IMR-90 (cell line): Measurements from ENCODE around the gene CATSPERB. TPM values are rescaled to one million over a fixed set of nuclear protein-coding genes. Genes with fewer than 3 reads are reported as not detected.

Source experiments
- ATAC-seq: fragments of 200-7000 bp; cut with Tn5 transposase; 2 replicates; pipeline ENCODE4 v1.9.1; 2020; ENCODE audit warnings: low read depth, mild to moderate bottlenecking, moderate library complexity
- BruUV-seq: library from RNA; stranded (reverse); fragments of 400-500 nt; replicated peaks from 2 replicates; lab custom pipeline; 2021; lab: Mats Ljungman, UMichigan
- CTCF ChIA-PET: fragments of 300-600 bp; formaldehyde crosslinking; extraction: SDS; loops from one replicate; lab custom pipeline; 2021; ENCODE audit warnings: antibody characterized with exemption; lab: Yijun Ruan, JAX
- POLR2A ChIA-PET: fragments of 300-600 bp; sonication (Branson Sonifier 250); formaldehyde crosslinking; loops from one replicate; lab custom pipeline; 2022; ENCODE audit warnings: antibody characterized with exemption; ENCODE audit not compliant: unreplicated experiment; lab: Charles Lee
- DNase-seq: peaks from one replicate; pipeline ENCODE4 v3.0.0; 2013
- H2AFZ ChIP-seq: replicated peaks from 2 replicates; pipeline ENCODE3; 2013; ENCODE audit warnings: low read length, mild to moderate bottlenecking; ENCODE audit not compliant: poor library complexity
- H2AK5ac ChIP-seq: 2 replicates; pipeline ENCODE4 v1.6.1; 2013; ENCODE audit warnings: low read depth, low read length, inconsistent platforms
- H2AK9ac ChIP-seq: replicated peaks from 2 replicates; pipeline ENCODE3; 2013; ENCODE audit warnings: mild to moderate bottlenecking, low read depth, low read length, moderate library complexity; ENCODE audit not compliant: poor library complexity
- H2BK120ac ChIP-seq: 2 replicates; pipeline ENCODE4 v1.6.1; 2013; ENCODE audit warnings: low read depth, low read length, inconsistent platforms
- H2BK15ac ChIP-seq: 3 replicates; pipeline ENCODE4 v1.6.1; 2013; ENCODE audit warnings: low read depth, low read length, inconsistent platforms
- H2BK20ac ChIP-seq: 2 replicates; pipeline ENCODE4 v1.6.1; 2013; ENCODE audit warnings: low read depth, mild to moderate bottlenecking, inconsistent platforms, low read length, moderate library complexity
- H2BK5ac ChIP-seq: 2 replicates; pipeline ENCODE4 v1.6.1; 2013; ENCODE audit warnings: mild to moderate bottlenecking, low read depth, low read length, inconsistent platforms; ENCODE audit not compliant: poor library complexity, severe bottlenecking
- H3K14ac ChIP-seq: replicated peaks from 2 replicates; pipeline ENCODE4 v1.6.1; 2013; ENCODE audit warnings: low read depth, low read length, inconsistent platforms
- H3K18ac ChIP-seq: 2 replicates; pipeline ENCODE4 v1.6.1; 2013; ENCODE audit warnings: low read depth, low read length, control low read depth
- H3K23ac ChIP-seq: 2 replicates; pipeline ENCODE4 v1.6.1; 2013; ENCODE audit warnings: low read depth, low read length, inconsistent platforms
- H3K27ac ChIP-seq: 2 replicates; pipeline ENCODE4 v1.5.1; 2013; ENCODE audit warnings: mild to moderate bottlenecking, control low read depth, low read length; ENCODE audit not compliant: insufficient read depth
- H3K27me3 ChIP-seq: 2 replicates; pipeline ENCODE4 v1.6.1; 2013; ENCODE audit warnings: low read length; ENCODE audit not compliant: control insufficient read depth, insufficient read depth
- H3K36me3 ChIP-seq: 2 replicates; pipeline ENCODE4 v1.6.1; 2013; ENCODE audit warnings: low read length, mixed read lengths; ENCODE audit not compliant: control insufficient read depth, insufficient read depth
- H3K4ac ChIP-seq: 2 replicates; pipeline ENCODE4 v1.6.1; 2013; ENCODE audit warnings: low read depth, low read length, inconsistent platforms
- H3K4me1 ChIP-seq: 2 replicates; pipeline ENCODE4 v1.6.1; 2013; ENCODE audit warnings: low read length, mixed read lengths; ENCODE audit not compliant: control insufficient read depth, insufficient read depth
- H3K4me2 ChIP-seq: 2 replicates; pipeline ENCODE4 v1.6.1; 2013; ENCODE audit warnings: low read depth, mild to moderate bottlenecking, control low read depth, low read length, moderate library complexity
- H3K4me3 ChIP-seq: 2 replicates; pipeline ENCODE4 v1.5.1; 2013; ENCODE audit warnings: low read depth, mild to moderate bottlenecking, control low read depth, low read length, moderate library complexity; ENCODE audit not compliant: insufficient read depth
- H3K56ac ChIP-seq: 2 replicates; pipeline ENCODE4 v1.6.1; 2013; ENCODE audit warnings: low read length, inconsistent platforms; ENCODE audit not compliant: insufficient read depth; ENCODE audit errors: extremely low read depth
- H3K79me1 ChIP-seq, 2 experiments: 2 replicates each; pipeline ENCODE4 v1.6.1; 2013; ENCODE audit warnings: low read length in 2 of 2, inconsistent platforms in 1 of 2, low read depth in 1 of 2
- H3K9ac ChIP-seq: 2 replicates; pipeline ENCODE4 v1.6.1; 2013; ENCODE audit warnings: low read depth, low read length, control low read depth
- H3K9me1 ChIP-seq: 2 replicates; pipeline ENCODE4 v1.6.1; 2013; ENCODE audit warnings: low read length, inconsistent platforms; ENCODE audit not compliant: insufficient read depth
- H3K9me3 ChIP-seq: 2 replicates; pipeline ENCODE4 v1.6.1; 2013; ENCODE audit warnings: low read length; ENCODE audit not compliant: control insufficient read depth, insufficient read depth
- H4K20me1 ChIP-seq: 2 replicates; pipeline ENCODE4 v1.6.1; 2013; ENCODE audit warnings: low read length, inconsistent platforms; ENCODE audit not compliant: insufficient read depth
- H4K5ac ChIP-seq: 2 replicates; pipeline ENCODE4 v1.6.1; 2013; ENCODE audit warnings: mild to moderate bottlenecking, low read depth, low read length, control low read depth
- H4K8ac ChIP-seq, 2 experiments: 2 replicates each; pipeline ENCODE4 v1.6.1; 2013; ENCODE audit warnings: low read depth in 2 of 2, low read length in 2 of 2, control low read depth in 1 of 2, inconsistent platforms in 1 of 2
- H4K91ac ChIP-seq: 2 replicates; pipeline ENCODE4 v1.6.1; 2013; ENCODE audit warnings: low read depth, low read length, inconsistent platforms; ENCODE audit not compliant: insufficient read depth
- BHLHE40 ChIP-seq: fragments of 150-350 bp; IDR thresholded peaks from 2 replicates; pipeline ENCODE4 v1.6.1; 2016; ENCODE audit warnings: mild to moderate bottlenecking, low read depth, low read length
- MAZ ChIP-seq: IDR thresholded peaks from 2 replicates; pipeline ENCODE4 v1.6.1; 2012; ENCODE audit warnings: low read depth, mild to moderate bottlenecking, low read length, improper control_type of control experiment, moderate library complexity, borderline replicate concordance
- NFE2L2 ChIP-seq: fragments of 150-350 bp; IDR thresholded peaks from 2 replicates; pipeline ENCODE4 v1.6.1; 2016; ENCODE audit warnings: low read depth, mild to moderate bottlenecking, low read length
- POLR2A ChIP-seq: IDR thresholded peaks from 2 replicates; pipeline ENCODE4 v1.6.1; 2012; ENCODE audit warnings: mild to moderate bottlenecking, low read depth, low read length
- RAD21 ChIP-seq: IDR thresholded peaks from 2 replicates; pipeline ENCODE4 v1.6.1; 2012; ENCODE audit warnings: low read length, improper control_type of control experiment
- SMC3 ChIP-seq: fragments of 150-350 bp; IDR thresholded peaks from 2 replicates; pipeline ENCODE4 v1.6.1; 2016; ENCODE audit warnings: low read depth, mild to moderate bottlenecking, antibody characterized with exemption, low read length, moderate library complexity
- WGBS, 2 experiments: methylation state at CpG; one replicate each; pipeline versions ENCODE4 v1.1.5 to v1.1.7; 2013; ENCODE audit warnings: missing lambda C conversion rate in 2 of 2; ENCODE audit not compliant: insufficient read length in 1 of 2; ENCODE audit errors: extremely low coverage in 2 of 2; 5-methylcytosine and 5-hydroxymethylcytosine counted together
- dilution Hi-C: fragments of 300-500 bp; cut with HindIII; formaldehyde crosslinking; loops from one replicate; pipeline ENCODE4 v1.14.3; 2018; ENCODE audit warnings: low sequenced_read_pairs; ENCODE audit not compliant: unreplicated experiment
- in situ Hi-C: fragments of 300-500 bp; cut with MboI; formaldehyde crosslinking; loops from 3 replicates; pipeline ENCODE4 v1.14.3; 2019; ENCODE audit warnings: low sequenced_read_pairs, inconsistent platforms, mixed read lengths
- intact Hi-C: fragments of 100-400 bp; cut with micrococcal nuclease; formaldehyde crosslinking; loops from 2 replicates; pipeline ENCODE4 v1.10.0; 2022
- polyA plus RNA-seq, 3 experiments: library from polyadenylated mRNA; depleted of rRNA; stranded (reverse); fragments of >200 nt; gene quantifications; 2 replicates each; pipeline ENCODE4 v1.2.3, GENCODE V29; 2012; ENCODE audit warnings: low replicate concordance in 1 of 3
- total RNA-seq: library from RNA; depleted of rRNA; stranded (reverse); fragments of >200 nt; gene quantifications from 2 replicates; pipeline ENCODE4 v1.2.3, GENCODE V29; 2012
- TF ChIP-seq, protein P1 (sequence below): fragments of 150-350 bp; IDR thresholded peaks from 2 replicates; pipeline ENCODE4 v1.6.1; 2016; ENCODE audit warnings: low read depth, mild to moderate bottlenecking, low read length, moderate library complexity, borderline replicate concordance

Gene CATSPERB
- total and polyA plus RNA-seq, 2 of the 4 experiments (the other 2 are of a cell fraction), result not detected

DNA sequence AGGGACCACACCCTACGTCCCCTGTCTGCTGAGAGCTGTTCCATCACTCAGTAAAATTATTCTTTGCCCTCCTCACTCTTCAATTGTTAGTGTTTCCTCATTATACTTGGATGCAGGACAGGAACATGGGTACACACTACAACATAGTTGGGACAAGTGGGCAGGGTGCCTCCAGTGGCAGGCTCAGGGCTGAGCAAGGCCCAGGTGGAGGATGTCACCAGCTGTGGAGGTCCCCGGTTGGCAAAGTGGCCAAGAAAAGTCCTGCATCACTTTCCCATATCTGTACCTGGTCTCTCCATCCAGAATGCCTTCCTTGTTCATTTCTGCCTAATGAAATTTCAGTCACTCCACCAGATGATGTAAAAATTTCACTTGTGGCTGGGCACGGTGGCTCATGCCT is 149.1 kb downstream of the CATSPERB start:
- Histone ChIP-seq H3K14ac (no peak overlapping the region), H4K8ac (no peak overlapping the region), H2BK5ac (no peak overlapping the region), H3K27ac (no peak overlapping the region), H3K9me1 (no peaks in the 10 kb centered on the region), H4K91ac (no peak overlapping the region), H3K79me1 (no peaks in the 10 kb centered on the region), H3K9ac (no peak overlapping the region), H3K27me3 (no peaks in the 10 kb centered on the region), H4K5ac (no peak overlapping the region), H3K18ac (no peak overlapping the region), H2AK9ac (no peak overlapping the region), H2BK15ac (no peak overlapping the region), H2AK5ac (no peak overlapping the region), H3K56ac (no peak overlapping the region), H2BK20ac (no peak overlapping the region), H2BK120ac (no peak overlapping the region), H3K4me3 (no peak overlapping the region), H3K4me1 (no peaks in the 10 kb centered on the region), H3K23ac (no peak overlapping the region), H3K36me3 (no peaks in the 10 kb centered on the region), H3K9me3 (no peaks in the 10 kb centered on the region; the same call in 1 of the 2 replicates), H3K4ac (no peak overlapping the region), H2AFZ (no peak overlapping the region), H3K4me2 (no peak overlapping the region), H4K20me1 (no peaks in the 10 kb centered on the region)
- POLR2A ChIA-PET, result no interaction called here
- BruUV-seq, result no TSS peak
- WGBS, 2 experiments, result 67% methylated on average over 1 of the region's 3 CpGs; no CpG with 5 or more reads in 1 of the 2 experiments
- ATAC-seq, result no peak
- dilution Hi-C loops (no loop called here), intact Hi-C loops (no loop called here), in situ Hi-C loops (no loop called here)
- CTCF ChIA-PET, result no interaction called here
- TF ChIP-seq NFE2L2 (no peak), BHLHE40 (no peak), SMC3 (no peak), RAD21 (no peak), MAZ (no peak), POLR2A (no peak)
- TF ChIP-seq, protein P1, sequence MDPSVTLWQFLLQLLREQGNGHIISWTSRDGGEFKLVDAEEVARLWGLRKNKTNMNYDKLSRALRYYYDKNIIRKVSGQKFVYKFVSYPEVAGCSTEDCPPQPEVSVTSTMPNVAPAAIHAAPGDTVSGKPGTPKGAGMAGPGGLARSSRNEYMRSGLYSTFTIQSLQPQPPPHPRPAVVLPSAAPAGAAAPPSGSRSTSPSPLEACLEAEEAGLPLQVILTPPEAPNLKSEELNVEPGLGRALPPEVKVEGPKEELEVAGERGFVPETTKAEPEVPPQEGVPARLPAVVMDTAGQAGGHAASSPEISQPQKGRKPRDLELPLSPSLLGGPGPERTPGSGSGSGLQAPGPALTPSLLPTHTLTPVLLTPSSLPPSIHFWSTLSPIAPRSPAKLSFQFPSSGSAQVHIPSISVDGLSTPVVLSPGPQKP, result no peak
- no peak for DNase-seq
